Measurements from ENCODE around the gene MYO6. TPM values are rescaled to one million over a fixed set of nuclear protein-coding genes. Genes with fewer than 3 reads are reported as not detected.

Gene MYO6
- total and polyA plus RNA-seq, 2 of the 8 experiments (the other 6 are each of a cell fraction or from before 2014, with no cell fraction given): 8.3 to 21.9 TPM

GRCh38 chr6:75922226-75922625 is 173.2 kb downstream of the MYO6 start:
- Histone ChIP-seq H3K4ac (replicated peaks; ENCODE audit: insufficient read length, low read depth, low read length) (no peak overlapping the region), H4K8ac (ENCODE audit: extremely low read depth, insufficient read depth, low read length) (no peak overlapping the region), H3K23me2 (ENCODE audit: low read depth, low read length) (no peaks in the 10 kb centered on the region), H3K9ac (replicated peaks in 1 of 4; ENCODE audit: extremely low read depth in 1 of 4, low read depth in 3 of 4, low read length in 3 of 4) (no peak overlapping the region), H3K79me2 (ENCODE audit: control insufficient read depth in 1 of 2, insufficient read depth in 2 of 2, low read length in 2 of 2) (no peaks in the 10 kb centered on the region), H2BK120ac (replicated peaks; ENCODE audit: low read depth, low read length) (no peak overlapping the region), H4K5ac (ENCODE audit: insufficient read length, low read depth, low read length) (no peak overlapping the region), H3K4me2 (ENCODE audit: insufficient read depth in 1 of 2, low read depth in 2 of 2, low read length in 2 of 2) (no peak overlapping the region), H3K14ac (ENCODE audit: insufficient read length) (no peak overlapping the region), H2AFZ (ENCODE audit: low read length) (no peak overlapping the region), H2BK5ac (ENCODE audit: low read depth, low read length) (no peak overlapping the region), H3K36me3 (ENCODE audit: control insufficient read depth in 2 of 4, insufficient read depth in 4 of 4, low read length in 3 of 4) (peaks cover 0 to 3% (median 1%) of the 10 kb centered on the region in 4 experiments; a peak in 1 of 8 replicates), H3K23ac (ENCODE audit: insufficient read length) (no peak overlapping the region), H2BK20ac (ENCODE audit: low read length) (no peak overlapping the region), H3K27ac (ENCODE audit: low read depth, low read length) (no peak overlapping the region), H2AK5ac (ENCODE audit: low read depth, low read length) (no peak overlapping the region), H3K4me1 (replicated peaks in 1 of 4; ENCODE audit: control insufficient read depth in 3 of 4, insufficient read depth in 4 of 4, low read length in 3 of 4) (peaks cover 0 to 3% (median 0%) of the 10 kb centered on the region in 4 experiments; a peak in 1 of 7 replicates), H3K9me3 (ENCODE audit: insufficient read depth in 2 of 2, low read depth in 1 of 2, low read length in 1 of 2) (no peaks in the 10 kb centered on the region), H3K4me3 (ENCODE audit: extremely low read depth in 1 of 4, insufficient read depth in 2 of 4, low read depth in 3 of 4, low read length in 4 of 4) (no peak overlapping the region), H4K91ac (replicated peaks; ENCODE audit: insufficient read length, low read length) (no peak overlapping the region), H3K56ac (replicated peaks; ENCODE audit: insufficient read length, low read depth, low read length) (no peak overlapping the region), H3K27me3 (replicated peaks in 1 of 4; ENCODE audit: control insufficient read depth in 3 of 4, extremely low read depth in 1 of 4, insufficient read depth in 3 of 4, low read length in 3 of 4) (no peaks in the 10 kb centered on the region), H2BK12ac (ENCODE audit: low read depth, low read length) (no peak overlapping the region), H2BK15ac (ENCODE audit: low read length) (no peak overlapping the region), H3K79me1 (ENCODE audit: low read depth, low read length) (no peaks in the 10 kb centered on the region), H3K18ac (ENCODE audit: extremely low read depth, low read length) (no peak overlapping the region), H4K20me1 (replicated peaks in 1 of 2; ENCODE audit: control insufficient read depth in 1 of 2, insufficient read depth in 2 of 2, low read length in 2 of 2) (no peaks in the 10 kb centered on the region)
- ChIA-PET POLR2A (ENCODE audit: partially characterized antibody) (no interaction called here), CTCF (ENCODE audit: partially characterized antibody) (no interaction called here)
- no peak for TF ChIP-seq BACH1 (IDR thresholded peaks at IDR 0.05; ENCODE audit: low read length)
- no peak for TF ChIP-seq EZH2 (IDR thresholded peaks at IDR 0.05; ENCODE audit: low read depth, low read length, severe bottlenecking)
- TF ChIP-seq MAX (IDR thresholded peaks at IDR 0.05): no peak
- TF ChIP-seq KDM5A (IDR thresholded peaks at IDR 0.05; ENCODE audit: low read length): no peak
- TF ChIP-seq KDM4A (IDR thresholded peaks at IDR 0.05; ENCODE audit: low read depth, low read length, severe bottlenecking): no peak
- no peak for TF ChIP-seq SIN3A (conservative IDR thresholded peaks at IDR 0.05 in 1 of 2, IDR thresholded peaks at IDR 0.05 in 1 of 2; ENCODE audit: low read depth in 1 of 2, low read length in 2 of 2)
- DNase-seq (ENCODE audit: low read depth in 1 of 2, low spot score in 2 of 2) (no peak), FAIRE-seq (no peak)

All from H1 (cell line).